ENCODE measurements around the gene LIN52.

The LIN52 gene

DNA sequence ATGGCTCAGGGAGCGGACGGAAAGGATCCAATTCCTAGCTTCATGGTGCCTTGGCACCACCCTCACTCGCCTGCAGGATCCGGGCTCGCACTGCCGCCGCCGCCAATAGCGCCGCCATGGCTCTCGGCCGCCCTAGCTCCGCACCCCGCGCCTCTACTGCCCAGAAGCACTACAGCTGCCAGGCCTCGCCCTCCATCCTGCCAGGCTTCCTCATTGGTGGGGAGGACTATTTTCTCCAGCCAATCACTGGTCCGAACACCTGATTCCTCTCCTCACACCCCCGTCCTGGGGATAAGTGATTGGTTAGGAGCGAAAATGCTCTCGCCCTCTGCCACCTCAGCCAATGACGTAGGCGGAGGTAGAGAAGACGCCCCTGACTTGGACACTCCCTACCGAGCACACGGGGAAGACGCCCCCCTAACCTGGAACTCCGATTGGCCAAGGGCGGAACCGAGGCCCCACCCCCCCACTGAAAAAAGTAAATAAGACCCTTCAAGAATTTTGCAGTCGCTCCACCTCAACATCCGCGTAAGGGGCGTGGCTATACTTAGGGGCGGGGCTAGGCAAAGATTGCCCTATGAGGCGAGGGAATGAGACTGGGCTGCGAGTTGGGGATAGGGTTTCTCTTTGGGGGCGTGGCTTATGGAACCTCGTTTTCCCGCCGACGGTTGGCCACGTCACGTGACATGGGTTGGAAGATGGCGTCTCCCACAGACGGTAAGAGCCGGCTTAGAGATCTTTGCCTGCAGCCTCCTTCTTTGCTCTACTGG, at the start of gene LIN52, which contains the start of gene ALDH6A1:
TSS of gene LIN52 (plus strand) at position 680 of the 770 bp plus-strand sequence. CDS start at position 699, 19 bp downstream.
TSS of gene ALDH6A1 (minus strand) at position 177 of the 770 bp plus-strand sequence. CDS start at position 118, 59 bp downstream.
- Mint-ChIP-seq H3K9me3 (no peaks in the 10 kb centered on the region), H3K4me3 (peak within 1 kb of the TSS; percentile 87), H3K4me1 (ENCODE audit: low read depth) (peaks cover 34% of the 10 kb centered on the region), H3K27ac (peak within 1 kb of the TSS; percentile 89), H3K36me3 (ENCODE audit: low read depth) (peaks cover 15% of the 10 kb centered on the region), H3K27me3 (no peaks in the 10 kb centered on the region)
- intact Hi-C loops (cut with micrococcal nuclease) = loop anchor here (2.0 to 10.0 kb wide), 2 partner anchors 66 to 680 kb away; partner anchors contain the start of genes BBOF1, ENTPD5 and YLPM1

GRCh38 chr14:74035556-74035955, 49.2 kb upstream of the LIN52 start:
- intact Hi-C loops (cut with micrococcal nuclease) = no loop called here
- Mint-ChIP-seq H3K36me3 (ENCODE audit: low read depth) (no peaks in the 10 kb centered on the region), H3K4me3 (no peak overlapping the region), H3K9me3 (no peaks in the 10 kb centered on the region), H3K27ac (no peak overlapping the region), H3K4me1 (ENCODE audit: low read depth) (peaks cover 12% of the 10 kb centered on the region), H3K27me3 (no peaks in the 10 kb centered on the region)

GRCh38 chr14:74038020-74038859, 46.5 kb upstream of the LIN52 start:
- intact Hi-C loops (cut with micrococcal nuclease) = no loop called here
- no peak overlapping the region for H3K27ac Mint-ChIP-seq
- no peaks in the 10 kb centered on the region for H3K27me3 Mint-ChIP-seq

GRCh38 chr14:74042296-74042695, 42.5 kb upstream of the LIN52 start:
- H3K36me3 Mint-ChIP-seq (ENCODE audit: low read depth) = no peaks in the 10 kb centered on the region
- no peaks in the 10 kb centered on the region for H3K9me3 Mint-ChIP-seq
- no peak overlapping the region for H3K27ac Mint-ChIP-seq
- H3K27me3 Mint-ChIP-seq = no peaks in the 10 kb centered on the region
- H3K4me3 Mint-ChIP-seq = no peak overlapping the region
- no peaks in the 10 kb centered on the region for H3K4me1 Mint-ChIP-seq (ENCODE audit: low read depth)
- intact Hi-C loops (cut with micrococcal nuclease) = no loop called here

More at GRCh38 chr14:74038020-74038859, 46.5 kb upstream of the LIN52 start:
- Mint-ChIP-seq H3K4me3 (no peak overlapping the region), H3K9me3 (no peaks in the 10 kb centered on the region), H3K4me1 (ENCODE audit: low read depth) (peaks cover 6% of the 10 kb centered on the region), H3K36me3 (ENCODE audit: low read depth) (no peaks in the 10 kb centered on the region)

- Mint-ChIP-seq H3K27me3 (no peaks in the 10 kb centered on the region), H3K36me3 (ENCODE audit: low read depth) (no peaks in the 10 kb centered on the region), H3K4me3 (no peak overlapping the region), H3K4me1 (ENCODE audit: low read depth) (peaks cover 6% of the 10 kb centered on the region), H3K27ac (no peak overlapping the region), H3K9me3 (no peaks in the 10 kb centered on the region)
- intact Hi-C loops (cut with micrococcal nuclease) = no loop called here
Measured at GRCh38 chr14:74045522-74045921, 39.2 kb upstream of the LIN52 start.

- H3K4me1 Mint-ChIP-seq (ENCODE audit: low read depth) = peaks cover 6% of the 10 kb centered on the region
- no peaks in the 10 kb centered on the region for H3K9me3 Mint-ChIP-seq
- H3K27me3 Mint-ChIP-seq = no peaks in the 10 kb centered on the region
- intact Hi-C loops (cut with micrococcal nuclease) = no loop called here
- H3K36me3 Mint-ChIP-seq (ENCODE audit: low read depth) = no peaks in the 10 kb centered on the region
- no peak overlapping the region for H3K4me3 Mint-ChIP-seq
- no peak overlapping the region for H3K27ac Mint-ChIP-seq
Measured at GRCh38 chr14:74048281-74048680, 36.5 kb upstream of the LIN52 start.

GRCh38 chr14:74049876-74050495, 34.8 kb upstream of the LIN52 start:
- intact Hi-C loops (cut with micrococcal nuclease) = no loop called here
- H3K9me3 Mint-ChIP-seq = no peaks in the 10 kb centered on the region
- H3K4me3 Mint-ChIP-seq = no peak overlapping the region
- no peak overlapping the region for H3K27ac Mint-ChIP-seq
- H3K36me3 Mint-ChIP-seq (ENCODE audit: low read depth) = no peaks in the 10 kb centered on the region
- H3K27me3 Mint-ChIP-seq = no peaks in the 10 kb centered on the region
- peaks cover 6% of the 10 kb centered on the region for H3K4me1 Mint-ChIP-seq (ENCODE audit: low read depth)

DNA sequence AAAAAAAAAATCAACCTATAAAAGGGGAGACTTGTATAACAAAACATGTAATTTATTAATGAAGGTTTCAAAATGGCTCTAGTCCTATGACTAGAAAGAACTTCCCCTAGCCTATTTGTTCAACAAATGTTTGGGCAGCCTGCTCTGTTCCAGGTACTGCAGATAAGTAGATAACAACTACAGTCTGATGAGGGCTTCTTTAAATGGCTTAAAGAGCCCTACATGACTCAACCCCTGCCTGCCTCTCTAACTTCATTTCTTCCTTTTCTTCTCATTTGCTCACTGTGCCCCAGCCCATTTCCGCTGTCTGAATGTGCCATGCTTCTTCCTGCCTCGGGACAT, 22.0 kb upstream of the LIN52 start:
- Mint-ChIP-seq H3K27me3 (no peaks in the 10 kb centered on the region), H3K4me1 (ENCODE audit: low read depth) (no peaks in the 10 kb centered on the region), H3K9me3 (no peaks in the 10 kb centered on the region), H3K4me3 (no peak overlapping the region), H3K36me3 (ENCODE audit: low read depth) (peaks cover 48% of the 10 kb centered on the region), H3K27ac (no peak overlapping the region)
- intact Hi-C loops (cut with micrococcal nuclease) = no loop called here

DNA sequence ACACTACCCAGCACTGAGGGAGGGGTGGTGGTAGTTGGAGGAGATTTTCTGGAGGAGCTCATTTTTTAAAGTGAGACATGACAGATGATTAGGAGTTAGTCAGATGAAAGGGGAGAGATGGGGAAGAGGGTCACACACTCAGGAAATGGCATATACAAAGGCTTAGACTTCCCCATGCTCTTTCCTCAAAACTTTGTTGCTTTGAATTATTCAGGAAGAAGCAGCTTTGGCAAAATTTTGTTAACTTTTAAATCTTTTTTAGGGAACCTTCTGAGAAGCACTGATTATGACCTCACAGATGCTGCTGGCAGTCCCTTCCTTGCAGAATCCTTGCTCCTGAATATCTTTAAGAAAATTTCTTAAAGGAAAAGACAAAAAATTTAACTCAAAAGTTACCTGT, 20.3 kb upstream of the LIN52 start:
- no peaks in the 10 kb centered on the region for H3K9me3 Mint-ChIP-seq
- H3K4me1 Mint-ChIP-seq (ENCODE audit: low read depth) = no peaks in the 10 kb centered on the region
- no peaks in the 10 kb centered on the region for H3K27me3 Mint-ChIP-seq
- intact Hi-C loops (cut with micrococcal nuclease) = no loop called here
- no peak overlapping the region for H3K27ac Mint-ChIP-seq
- no peak overlapping the region for H3K4me3 Mint-ChIP-seq
- peaks cover 45% of the 10 kb centered on the region for H3K36me3 Mint-ChIP-seq (ENCODE audit: low read depth)

DNA sequence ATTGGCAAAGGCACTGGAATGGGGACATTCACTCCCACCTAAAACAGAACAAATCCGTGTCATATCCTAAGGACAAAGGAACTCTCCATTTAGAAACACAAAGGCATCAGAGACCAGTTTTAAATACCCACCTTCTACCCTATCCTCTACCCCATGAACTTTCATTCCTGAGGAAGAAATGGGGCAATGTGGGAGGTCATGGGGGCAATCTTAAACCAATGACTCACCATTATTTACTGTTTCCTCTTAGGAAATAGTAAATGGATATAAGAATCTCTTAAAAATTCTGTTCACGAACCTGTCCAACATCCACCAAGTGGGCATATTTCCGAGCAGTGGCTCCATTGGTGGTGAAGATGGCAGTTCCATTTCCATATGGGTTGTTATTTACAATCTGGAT, 19.9 kb upstream of the LIN52 start:
- intact Hi-C loops (cut with micrococcal nuclease) = no loop called here
- no peak overlapping the region for H3K4me3 Mint-ChIP-seq
- no peaks in the 10 kb centered on the region for H3K9me3 Mint-ChIP-seq
- no peaks in the 10 kb centered on the region for H3K4me1 Mint-ChIP-seq (ENCODE audit: low read depth)
- peaks cover 40% of the 10 kb centered on the region for H3K36me3 Mint-ChIP-seq (ENCODE audit: low read depth)
- H3K27ac Mint-ChIP-seq = no peak overlapping the region
- no peaks in the 10 kb centered on the region for H3K27me3 Mint-ChIP-seq

GRCh38 chr14:74065746-74066575, 18.8 kb upstream of the LIN52 start:
- Mint-ChIP-seq H3K9me3 (no peaks in the 10 kb centered on the region), H3K4me1 (ENCODE audit: low read depth) (no peaks in the 10 kb centered on the region), H3K4me3 (no peak overlapping the region), H3K27ac (no peak overlapping the region), H3K36me3 (ENCODE audit: low read depth) (peaks cover 34% of the 10 kb centered on the region), H3K27me3 (no peaks in the 10 kb centered on the region)
- intact Hi-C loops (cut with micrococcal nuclease) = no loop called here

GRCh38 chr14:74077401-74077800, 7.4 kb upstream of the LIN52 start:
- no peak overlapping the region for H3K27ac Mint-ChIP-seq
- no peak overlapping the region for H3K4me3 Mint-ChIP-seq
- H3K27me3 Mint-ChIP-seq = no peaks in the 10 kb centered on the region
- H3K9me3 Mint-ChIP-seq = no peaks in the 10 kb centered on the region
- peaks cover 10% of the 10 kb centered on the region for H3K36me3 Mint-ChIP-seq (ENCODE audit: low read depth)
- intact Hi-C loops (cut with micrococcal nuclease) = no loop called here
- peaks cover 4% of the 10 kb centered on the region for H3K4me1 Mint-ChIP-seq (ENCODE audit: low read depth)

DNA sequence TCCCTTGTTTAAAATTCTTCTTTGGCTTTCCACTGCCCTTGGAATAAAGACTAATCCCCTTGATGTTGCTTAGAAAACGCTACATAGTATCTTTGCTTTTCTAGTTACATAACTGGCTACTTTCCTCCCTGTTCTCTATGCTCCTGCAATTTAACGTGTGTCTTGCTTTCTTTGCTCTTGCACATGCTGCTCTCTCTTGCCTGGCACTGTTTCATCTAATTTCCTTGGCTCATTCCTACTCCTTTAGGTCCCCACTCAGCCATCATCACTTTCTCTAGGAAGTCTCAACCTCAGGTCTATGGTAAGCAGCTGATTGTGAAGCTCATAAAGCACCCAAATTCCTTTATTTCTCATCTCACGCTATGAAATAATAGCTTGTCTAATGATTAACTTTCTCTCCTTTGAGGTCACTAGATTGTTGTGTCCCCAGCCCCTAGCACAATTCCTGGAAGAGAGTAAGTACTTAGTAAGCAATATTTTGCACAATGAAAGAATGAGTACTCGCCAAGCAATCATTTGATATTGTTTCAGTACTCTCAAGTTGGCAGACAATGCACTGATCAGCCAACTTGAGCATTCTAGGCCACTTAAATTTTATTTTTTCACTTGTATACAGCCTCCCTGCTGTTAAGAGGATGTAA, 3.8 kb upstream of the LIN52 start:
- peaks cover 15% of the 10 kb centered on the region for H3K36me3 Mint-ChIP-seq (ENCODE audit: low read depth)
- H3K9me3 Mint-ChIP-seq = no peaks in the 10 kb centered on the region
- H3K4me1 Mint-ChIP-seq (ENCODE audit: low read depth) = peaks cover 21% of the 10 kb centered on the region
- intact Hi-C loops (cut with micrococcal nuclease) = loop anchor here (10.0 kb wide), 1 partner anchor 684 kb away; the partner anchor contains the start of gene YLPM1
- H3K4me3 Mint-ChIP-seq = no peak overlapping the region
- no peaks in the 10 kb centered on the region for H3K27me3 Mint-ChIP-seq
- H3K27ac Mint-ChIP-seq = peak overlapping the region; percentile 3

Measured in dendritic cell treated with granulocyte-macrophage colony-stimulating factor and Interleukin-4, amounts not matched to agents 40 ng/mL and 50 ng/mL, for 4 days (primary cell).